ENCODE measurements around the gene RSPH9. TPM values are rescaled to one million over a fixed set of nuclear protein-coding genes. Genes with fewer than 3 reads are reported as not detected.
A peak's percentile ranks its signal among the peaks of the same experiment; 100 is the strongest.

The RSPH9 gene
- total and polyA plus RNA-seq, 11 donors = 0.09 to 0.50 (median 0.16) TPM; not detected in 3

DNA sequence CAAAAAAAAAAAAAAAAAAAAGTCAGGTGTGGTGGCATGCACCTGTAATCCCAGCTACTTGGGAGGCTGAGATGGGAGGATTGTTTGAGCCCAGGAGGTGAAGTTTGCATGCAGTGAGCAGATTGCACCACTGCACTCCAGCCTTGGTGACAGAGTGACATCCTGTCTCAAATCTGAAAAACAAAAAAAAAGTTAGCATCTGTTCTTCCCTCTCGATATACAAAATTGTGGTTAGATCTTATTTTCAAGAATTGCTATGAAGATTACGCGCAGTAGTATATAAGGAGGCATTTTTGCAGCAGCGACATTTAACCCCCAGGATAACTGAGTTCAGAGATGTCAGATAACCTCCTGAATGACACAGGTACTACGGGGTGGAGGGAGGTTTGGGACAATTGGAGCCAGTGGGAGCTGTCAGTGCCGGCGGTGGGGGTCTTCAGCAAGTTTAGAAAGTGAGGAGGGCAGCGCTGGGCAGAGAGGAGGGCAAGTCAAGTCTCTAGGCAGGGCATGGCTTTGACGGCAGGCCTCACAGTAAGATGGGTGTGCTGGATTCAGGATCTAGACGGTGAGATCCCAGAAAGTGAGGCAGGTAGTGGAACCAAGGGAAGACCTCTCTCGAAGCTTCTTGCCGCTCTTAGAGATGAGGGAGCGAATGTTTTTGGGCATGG, 68.9 kb downstream of the RSPH9 start:
- no peak for TF ChIP-seq POLR2A (IDR thresholded peaks at IDR 0.05)
- TF ChIP-seq, protein P1, sequence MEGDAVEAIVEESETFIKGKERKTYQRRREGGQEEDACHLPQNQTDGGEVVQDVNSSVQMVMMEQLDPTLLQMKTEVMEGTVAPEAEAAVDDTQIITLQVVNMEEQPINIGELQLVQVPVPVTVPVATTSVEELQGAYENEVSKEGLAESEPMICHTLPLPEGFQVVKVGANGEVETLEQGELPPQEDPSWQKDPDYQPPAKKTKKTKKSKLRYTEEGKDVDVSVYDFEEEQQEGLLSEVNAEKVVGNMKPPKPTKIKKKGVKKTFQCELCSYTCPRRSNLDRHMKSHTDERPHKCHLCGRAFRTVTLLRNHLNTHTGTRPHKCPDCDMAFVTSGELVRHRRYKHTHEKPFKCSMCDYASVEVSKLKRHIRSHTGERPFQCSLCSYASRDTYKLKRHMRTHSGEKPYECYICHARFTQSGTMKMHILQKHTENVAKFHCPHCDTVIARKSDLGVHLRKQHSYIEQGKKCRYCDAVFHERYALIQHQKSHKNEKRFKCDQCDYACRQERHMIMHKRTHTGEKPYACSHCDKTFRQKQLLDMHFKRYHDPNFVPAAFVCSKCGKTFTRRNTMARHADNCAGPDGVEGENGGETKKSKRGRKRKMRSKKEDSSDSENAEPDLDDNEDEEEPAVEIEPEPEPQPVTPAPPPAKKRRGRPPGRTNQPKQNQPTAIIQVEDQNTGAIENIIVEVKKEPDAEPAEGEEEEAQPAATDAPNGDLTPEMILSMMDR (IDR thresholded peaks at IDR 0.05) = no peak
- DNase-seq (no peak), ATAC-seq (no peak)
- Histone ChIP-seq H3K27me3 (no peaks in the 10 kb centered on the region), H3K36me3 (no peaks in the 10 kb centered on the region), H3K4me3 (no peak overlapping the region), H3K4me1 (peaks cover 0 to 59% (median 29%) of the 10 kb centered on the region in 12 donors), H3K27ac (peak overlapping the region in 6 of 12 donors; percentile 22 to 86 (median 34)), H3K9me3 (no peaks in the 10 kb centered on the region)
- WGBS, 4 donors = 89 to 94% (median 91%) methylated on average over 13 of the region's 13 CpGs
- intact Hi-C loops (cut with DNase I) = no loop called here

DNA sequence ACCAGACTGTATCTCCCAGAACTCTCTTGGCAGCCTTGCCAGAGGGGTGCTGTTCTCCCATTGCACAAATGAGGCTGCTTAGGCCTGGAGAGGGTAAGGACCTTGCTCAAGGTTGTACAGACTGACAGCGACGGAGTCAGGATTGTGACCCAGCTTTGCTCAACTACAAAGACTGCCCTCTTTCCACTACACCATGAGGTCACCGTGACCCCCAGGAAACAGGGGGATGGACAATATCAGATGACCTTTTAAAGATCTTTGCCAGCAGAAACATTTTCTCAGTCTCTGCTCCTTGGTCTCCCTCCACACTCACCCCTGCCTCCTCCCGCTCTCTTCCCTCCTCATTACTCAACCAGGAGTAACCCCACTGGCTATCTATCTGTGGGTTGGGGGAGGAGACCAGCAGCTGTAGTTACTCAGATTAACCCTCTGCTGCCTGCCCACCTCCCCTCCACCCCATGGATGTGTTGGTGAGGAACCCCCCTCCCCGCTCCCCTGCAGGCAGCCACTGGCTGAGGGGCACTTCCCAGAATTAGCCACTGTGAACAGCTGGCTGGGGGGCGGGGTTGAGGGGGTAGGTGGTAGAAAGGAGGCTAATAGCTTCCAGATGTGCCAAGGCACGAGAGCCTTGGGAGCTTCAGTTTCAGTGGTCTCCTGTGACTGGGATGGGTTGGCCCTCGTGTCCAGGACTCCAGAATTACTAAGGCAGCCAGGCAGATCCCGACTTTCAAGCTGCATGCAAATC, 69.6 kb downstream of the RSPH9 start:
- intact Hi-C loops (cut with DNase I) = loop anchor here in 1 of 10 donors (5.0 kb wide), 1 partner anchor 32 kb away; no protein-coding TSS in a partner anchor
- TF ChIP-seq, protein P1 (IDR thresholded peaks at IDR 0.05) = no peak
- no peak for TF ChIP-seq POLR2A (IDR thresholded peaks at IDR 0.05)
- DNase-seq = peak in 2 of 5 donors; percentile 51 to 69
- Histone ChIP-seq H3K4me1 (peaks cover 3 to 59% (median 28%) of the 10 kb centered on the region in 12 donors), H3K36me3 (no peaks in the 10 kb centered on the region), H3K4me3 (no peak overlapping the region), H3K27ac (peak overlapping the region in 6 of 12 donors; percentile 22 to 86 (median 34)), H3K9me3 (no peaks in the 10 kb centered on the region), H3K27me3 (no peaks in the 10 kb centered on the region)
- ATAC-seq = peak in 2 of 4 donors; percentile 12 to 19
- 59 to 74% (median 70%) methylated on average over 7 to 9 of the region's 9 CpGs for WGBS, 4 donors

DNA sequence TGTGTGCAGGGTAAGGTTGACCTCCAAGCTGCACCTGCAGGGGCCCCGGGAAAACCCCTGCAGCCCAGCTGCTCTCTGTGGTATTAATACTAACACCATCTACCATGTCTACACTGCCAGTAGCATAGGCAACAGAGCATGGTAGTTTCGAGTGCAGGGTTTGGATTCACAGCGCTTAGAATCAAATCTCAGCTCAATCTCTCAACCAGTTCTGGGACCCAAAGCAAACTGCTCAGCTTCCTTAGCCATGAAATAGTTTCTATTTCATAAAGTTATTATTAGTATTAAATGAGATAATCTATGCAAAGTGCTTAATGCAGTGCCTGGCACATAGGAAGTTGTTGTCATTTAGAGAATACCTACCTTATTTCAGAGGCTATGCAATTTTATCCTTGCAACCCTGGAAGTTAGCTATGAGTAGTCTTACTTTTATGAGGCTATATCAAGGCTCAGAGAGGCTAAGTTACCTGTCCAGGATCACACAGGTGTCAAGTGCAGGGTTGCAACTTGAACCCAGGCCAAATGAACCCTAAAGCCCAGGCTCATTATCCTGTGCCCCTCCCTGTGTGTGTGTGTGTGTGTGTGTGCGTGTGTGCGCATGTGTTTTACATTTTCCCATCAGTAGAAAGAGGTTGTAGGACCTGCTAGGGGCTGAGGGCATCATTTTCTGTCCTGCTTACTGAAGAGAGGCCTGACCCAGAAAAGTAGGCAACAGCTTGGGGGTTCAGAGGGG, 70.4 kb downstream of the RSPH9 start:
- Histone ChIP-seq H3K4me3 (no peak overlapping the region), H3K4me1 (peaks cover 3 to 60% (median 28%) of the 10 kb centered on the region in 12 donors), H3K27me3 (no peaks in the 10 kb centered on the region), H3K27ac (peak overlapping the region in 6 of 12 donors; percentile 53 to 94 (median 86)), H3K9me3 (no peaks in the 10 kb centered on the region), H3K36me3 (no peaks in the 10 kb centered on the region)
- ATAC-seq (no peak), DNase-seq (no peak)
- TF ChIP-seq, protein P1 (IDR thresholded peaks at IDR 0.05) = no peak
- no peak for TF ChIP-seq POLR2A (IDR thresholded peaks at IDR 0.05)
- 74 to 83% (median 80%) methylated on average over 5 of the region's 5 CpGs for WGBS, 4 donors
- intact Hi-C loops (cut with DNase I) = loop anchor here in 1 of 10 donors (5.0 kb wide), 1 partner anchor 33 kb away; no protein-coding TSS in a partner anchor

Data from heart left ventricle (tissue), 16 donors.